ENCODE results near the gene ZNF35. TPM values are rescaled to one million over a fixed set of nuclear protein-coding genes. Genes with fewer than 3 reads are reported as not detected.

Gene ZNF35
- total RNA-seq, 1 donor from 2014 or later: 6.5 TPM

DNA sequence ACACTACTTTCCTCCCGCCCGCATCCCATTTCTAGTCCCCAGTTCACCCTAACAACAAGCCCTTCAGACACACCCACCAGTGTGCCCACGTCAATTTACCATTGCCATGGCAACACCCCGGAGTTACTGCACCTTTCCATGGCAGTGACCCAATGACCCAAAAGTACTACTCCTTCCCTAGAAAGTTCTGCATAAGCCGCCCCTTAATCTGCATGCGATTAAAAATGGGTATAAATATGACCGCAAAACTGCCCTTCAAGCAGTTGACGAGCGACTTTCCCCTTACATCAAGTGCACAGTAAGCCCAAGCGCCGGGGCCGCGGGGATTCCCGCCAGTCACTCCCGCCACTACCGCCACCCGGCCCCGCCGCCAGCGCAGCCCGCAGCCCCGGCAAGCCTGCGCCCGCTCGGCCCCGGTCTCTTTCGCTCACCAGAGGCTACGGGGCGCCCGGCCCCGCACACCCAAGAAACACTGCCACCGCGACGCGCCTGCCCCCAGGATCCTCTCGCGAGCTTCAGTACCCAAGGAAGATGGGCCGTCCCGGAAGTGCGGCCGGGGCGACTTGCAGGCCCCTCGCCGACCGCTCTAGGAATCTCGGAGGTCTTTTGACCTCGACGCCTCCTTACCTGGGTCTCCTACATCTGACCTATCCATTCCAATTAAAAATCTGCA is 36.7 kb downstream of the ZNF35 start:
- peak; percentile 68 for ATAC-seq

DNA sequence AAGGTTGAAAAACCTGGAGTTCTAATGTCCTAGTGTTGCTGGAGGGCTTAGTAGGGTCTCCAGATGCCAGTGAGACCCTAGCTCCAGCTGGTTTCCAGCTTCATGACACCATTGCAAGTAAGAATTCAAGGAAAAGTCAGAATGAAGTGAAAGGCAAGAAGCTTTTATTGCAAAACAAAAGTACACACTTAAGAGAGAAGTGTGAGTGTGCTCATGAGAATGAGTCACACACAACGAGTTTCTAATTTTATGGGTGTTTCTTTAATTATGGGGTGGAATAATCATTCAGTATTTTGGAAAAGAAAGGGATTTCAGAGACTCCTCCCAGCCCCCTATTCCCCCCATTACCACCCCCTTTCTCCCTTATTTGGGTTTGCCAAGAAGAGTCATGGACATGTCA is 39.4 kb downstream of the ZNF35 start:
- ATAC-seq: no peak

Other genes with a start within 250 kb of the ZNF35 start
- 5.8 TPM for gene ZNF445, start 171.1 kb upstream of the ZNF35 start, total RNA-seq
- gene ZKSCAN7, start 93.5 kb upstream of the ZNF35 start, total RNA-seq: 0.76 TPM
- 0.16 TPM for gene ZNF660, start 63.8 kb upstream of the ZNF35 start, total RNA-seq
- 7.0 TPM for gene ZNF197, start 23.7 kb upstream of the ZNF35 start, total RNA-seq
- gene ZNF502, start 63.9 kb downstream of the ZNF35 start, total RNA-seq: 1.7 TPM
- 1.1 TPM for gene ZNF501, start 80.9 kb downstream of the ZNF35 start, total RNA-seq
- gene KIAA1143, start 112.9 kb downstream of the ZNF35 start, total RNA-seq: 10.6 TPM
- gene KIF15, start 113.1 kb downstream of the ZNF35 start, total RNA-seq: 7.3 TPM
- 10.1 TPM for gene TMEM42, start 213.2 kb downstream of the ZNF35 start, total RNA-seq
- not detected for gene TGM4, start 225.9 kb downstream of the ZNF35 start, total RNA-seq

Measured in esophagus mucosa (tissue), 1 donor.